ENCODE measurements around the gene PLB1.

The PLB1 gene, protein sequence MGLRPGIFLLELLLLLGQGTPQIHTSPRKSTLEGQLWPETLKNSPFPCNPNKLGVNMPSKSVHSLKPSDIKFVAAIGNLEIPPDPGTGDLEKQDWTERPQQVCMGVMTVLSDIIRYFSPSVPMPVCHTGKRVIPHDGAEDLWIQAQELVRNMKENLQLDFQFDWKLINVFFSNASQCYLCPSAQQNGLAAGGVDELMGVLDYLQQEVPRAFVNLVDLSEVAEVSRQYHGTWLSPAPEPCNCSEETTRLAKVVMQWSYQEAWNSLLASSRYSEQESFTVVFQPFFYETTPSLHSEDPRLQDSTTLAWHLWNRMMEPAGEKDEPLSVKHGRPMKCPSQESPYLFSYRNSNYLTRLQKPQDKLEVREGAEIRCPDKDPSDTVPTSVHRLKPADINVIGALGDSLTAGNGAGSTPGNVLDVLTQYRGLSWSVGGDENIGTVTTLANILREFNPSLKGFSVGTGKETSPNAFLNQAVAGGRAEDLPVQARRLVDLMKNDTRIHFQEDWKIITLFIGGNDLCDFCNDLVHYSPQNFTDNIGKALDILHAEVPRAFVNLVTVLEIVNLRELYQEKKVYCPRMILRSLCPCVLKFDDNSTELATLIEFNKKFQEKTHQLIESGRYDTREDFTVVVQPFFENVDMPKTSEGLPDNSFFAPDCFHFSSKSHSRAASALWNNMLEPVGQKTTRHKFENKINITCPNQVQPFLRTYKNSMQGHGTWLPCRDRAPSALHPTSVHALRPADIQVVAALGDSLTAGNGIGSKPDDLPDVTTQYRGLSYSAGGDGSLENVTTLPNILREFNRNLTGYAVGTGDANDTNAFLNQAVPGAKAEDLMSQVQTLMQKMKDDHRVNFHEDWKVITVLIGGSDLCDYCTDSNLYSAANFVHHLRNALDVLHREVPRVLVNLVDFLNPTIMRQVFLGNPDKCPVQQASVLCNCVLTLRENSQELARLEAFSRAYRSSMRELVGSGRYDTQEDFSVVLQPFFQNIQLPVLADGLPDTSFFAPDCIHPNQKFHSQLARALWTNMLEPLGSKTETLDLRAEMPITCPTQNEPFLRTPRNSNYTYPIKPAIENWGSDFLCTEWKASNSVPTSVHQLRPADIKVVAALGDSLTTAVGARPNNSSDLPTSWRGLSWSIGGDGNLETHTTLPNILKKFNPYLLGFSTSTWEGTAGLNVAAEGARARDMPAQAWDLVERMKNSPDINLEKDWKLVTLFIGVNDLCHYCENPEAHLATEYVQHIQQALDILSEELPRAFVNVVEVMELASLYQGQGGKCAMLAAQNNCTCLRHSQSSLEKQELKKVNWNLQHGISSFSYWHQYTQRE (N-terminal part only)

DNA sequence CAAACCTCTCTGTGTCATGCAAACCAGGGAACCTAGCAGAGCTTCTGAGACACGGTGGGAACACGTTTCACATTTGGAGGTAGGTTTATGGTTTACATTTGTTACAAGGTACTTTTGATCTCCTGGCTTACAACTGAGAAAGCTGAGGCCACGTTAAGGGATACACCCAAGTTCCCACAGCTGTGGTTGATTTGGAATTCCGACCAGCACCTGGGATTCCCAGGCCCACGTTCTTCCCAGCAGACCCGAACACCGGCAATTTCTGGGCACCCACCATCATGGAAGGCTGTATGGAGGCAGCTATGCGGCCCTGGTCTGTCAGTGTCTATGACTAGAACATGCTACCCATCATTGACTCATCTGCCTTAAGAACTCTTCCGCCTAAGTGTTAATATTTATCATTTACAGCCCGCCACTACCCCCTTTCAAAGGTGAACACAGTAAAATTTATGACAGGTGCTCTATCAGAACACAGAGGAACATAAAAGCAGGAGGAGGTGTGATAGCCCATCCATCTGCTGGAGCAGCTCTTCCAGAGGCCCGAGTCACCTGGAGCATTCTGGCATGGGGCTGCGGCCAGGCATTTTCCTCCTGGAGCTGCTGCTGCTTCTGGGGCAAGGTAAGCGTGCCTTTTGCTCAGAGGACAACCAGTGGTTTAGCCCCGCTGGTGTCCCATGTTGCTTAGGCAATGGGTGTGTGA, at the start of gene PLB1:
Gene PLB1 (plus strand): TSS at position 510 of the 700 bp plus-strand sequence. CDS start 55 bp downstream, at position 565.
- Mint-ChIP-seq H3K4me1 (no peaks in the 10 kb centered on the region), H3K36me3 (ENCODE audit: low read depth) (no peaks in the 10 kb centered on the region), H3K9me3 (no peaks in the 10 kb centered on the region), H3K4me3 (no peak within 1 kb of the TSS), H3K27ac (no peak within 1 kb of the TSS), H3K27me3 (no peaks in the 10 kb centered on the region)
- ATAC-seq (no peak), DNase-seq (no peak)

DNA sequence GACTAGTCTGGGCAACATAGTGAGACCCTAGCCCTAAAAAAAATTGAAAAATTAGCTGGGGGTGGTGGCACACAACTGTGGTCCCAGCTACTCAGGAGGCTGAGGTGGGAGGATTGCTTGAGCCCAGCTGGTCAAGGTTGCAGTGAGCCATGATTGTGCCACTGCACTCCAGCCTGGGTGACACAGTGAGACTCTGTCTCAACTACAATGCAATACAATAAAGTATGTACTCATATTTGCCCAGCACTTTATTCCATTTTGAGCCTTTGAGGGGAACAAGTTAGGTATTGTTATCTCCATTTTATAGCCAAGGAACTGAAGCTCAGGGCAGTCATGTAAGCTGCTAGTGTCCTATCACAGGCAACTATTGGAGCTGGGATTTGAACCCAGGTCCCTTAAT, 49.3 kb upstream of the PLB1 start:
- no peaks in the 10 kb centered on the region for H3K36me3 Mint-ChIP-seq (ENCODE audit: low read depth)
- DNase-seq = no peak
- no peaks in the 10 kb centered on the region for H3K27me3 Mint-ChIP-seq
- no peak overlapping the region for H3K4me3 Mint-ChIP-seq
- ATAC-seq = no peak
- H3K4me1 Mint-ChIP-seq = peaks cover 85% of the 10 kb centered on the region
- H3K27ac Mint-ChIP-seq = peak overlapping the region; percentile 70
- H3K9me3 Mint-ChIP-seq = no peaks in the 10 kb centered on the region

DNA sequence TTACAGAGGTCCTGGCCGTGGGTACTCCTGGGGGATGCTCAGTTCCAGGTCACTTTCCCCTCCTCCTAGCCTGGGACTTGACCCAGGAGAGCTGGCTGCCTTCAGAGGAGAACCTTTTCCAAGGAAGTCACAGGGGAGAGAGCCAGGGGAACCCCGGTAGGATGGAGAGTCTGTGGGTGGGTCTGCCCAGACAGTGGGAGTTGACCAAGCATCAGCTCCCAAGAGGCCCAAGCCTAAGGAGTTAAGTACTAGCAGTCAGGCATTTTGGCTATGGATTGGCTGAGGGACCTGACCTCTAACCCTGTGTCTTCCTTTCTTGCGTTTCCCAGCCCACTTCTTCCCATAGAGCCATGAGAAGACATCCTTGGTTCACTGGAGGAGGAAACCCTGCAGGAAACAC, 48.8 kb upstream of the PLB1 start:
- no peaks in the 10 kb centered on the region for H3K27me3 Mint-ChIP-seq
- no peak for ATAC-seq
- H3K27ac Mint-ChIP-seq = peak overlapping the region; percentile 35
- DNase-seq = no peak
- no peaks in the 10 kb centered on the region for H3K9me3 Mint-ChIP-seq
- H3K4me3 Mint-ChIP-seq = no peak overlapping the region
- no peaks in the 10 kb centered on the region for H3K36me3 Mint-ChIP-seq (ENCODE audit: low read depth)
- H3K4me1 Mint-ChIP-seq = peaks cover 80% of the 10 kb centered on the region

DNA sequence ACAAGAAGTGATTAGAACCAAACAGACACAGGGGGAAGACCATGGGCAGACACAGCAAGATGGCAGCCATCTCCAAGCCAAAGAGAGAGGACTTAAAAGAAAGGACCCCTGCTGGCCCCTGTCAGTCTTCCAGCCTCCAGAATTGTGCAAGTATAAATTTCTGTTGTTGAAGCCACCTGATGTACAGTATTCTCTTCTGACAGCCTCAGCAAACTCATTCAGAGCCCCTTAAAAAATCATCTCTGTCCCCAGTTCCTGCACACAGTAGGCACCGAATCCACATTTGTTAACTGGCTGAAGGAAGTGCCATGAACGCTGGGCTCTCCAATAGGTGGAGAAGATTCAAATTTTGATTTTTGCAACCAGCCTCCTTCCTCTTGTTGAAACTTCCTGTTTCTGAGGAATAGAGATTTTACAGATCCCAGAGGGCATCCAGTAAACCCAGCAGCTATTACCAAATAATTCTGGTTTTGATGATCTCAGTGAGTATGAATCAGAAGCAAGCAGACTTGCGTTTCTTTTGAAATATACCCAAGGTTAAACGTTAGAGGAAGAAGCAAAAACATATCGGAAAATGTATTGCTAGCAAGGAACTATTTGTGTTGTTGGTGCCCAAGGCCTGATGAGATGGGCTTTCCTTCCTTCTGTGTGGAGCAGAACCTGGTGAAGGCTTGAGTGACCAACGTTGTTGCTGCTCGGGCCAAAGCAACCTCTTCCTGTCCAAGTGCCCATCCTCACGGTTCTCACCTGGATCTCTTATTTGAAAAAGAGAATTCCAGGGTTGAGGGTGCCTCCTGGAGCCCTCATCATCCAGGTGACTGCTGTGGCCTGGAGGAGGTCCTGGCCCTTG, 47.7 kb upstream of the PLB1 start:
- H3K27me3 Mint-ChIP-seq = no peaks in the 10 kb centered on the region

DNA sequence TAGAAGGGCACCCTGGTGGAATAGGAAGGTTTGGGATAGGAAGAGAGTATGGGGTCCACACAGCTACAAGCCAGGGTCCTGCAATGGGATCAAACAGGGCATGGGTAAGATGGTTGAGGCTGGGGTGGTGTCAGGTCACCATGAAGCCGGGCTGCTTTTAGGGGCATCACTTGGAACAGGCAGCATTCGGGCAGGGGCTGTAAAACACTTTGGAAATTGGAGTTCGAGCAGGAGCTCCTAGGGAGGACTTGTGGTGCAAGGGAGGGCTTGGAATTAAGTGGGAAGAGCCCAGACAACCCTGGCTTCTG, 47.1 kb upstream of the PLB1 start:
- peaks cover 76% of the 10 kb centered on the region for H3K4me1 Mint-ChIP-seq
- no peaks in the 10 kb centered on the region for H3K36me3 Mint-ChIP-seq (ENCODE audit: low read depth)
- ATAC-seq (no peak), DNase-seq (no peak)
- H3K9me3 Mint-ChIP-seq = no peaks in the 10 kb centered on the region
- peak overlapping the region; percentile 17 for H3K4me3 Mint-ChIP-seq
- H3K27me3 Mint-ChIP-seq = no peaks in the 10 kb centered on the region
- peak overlapping the region; percentile 80 for H3K27ac Mint-ChIP-seq

More for the DNA sequence above, 47.7 kb upstream of the PLB1 start:
- no peaks in the 10 kb centered on the region for H3K36me3 Mint-ChIP-seq (ENCODE audit: low read depth)
- peaks cover 78% of the 10 kb centered on the region for H3K4me1 Mint-ChIP-seq
- H3K4me3 Mint-ChIP-seq = no peak overlapping the region
- ATAC-seq (no peak), DNase-seq (no peak)
- H3K9me3 Mint-ChIP-seq = no peaks in the 10 kb centered on the region
- H3K27ac Mint-ChIP-seq = peak overlapping the region; percentile 80

DNA sequence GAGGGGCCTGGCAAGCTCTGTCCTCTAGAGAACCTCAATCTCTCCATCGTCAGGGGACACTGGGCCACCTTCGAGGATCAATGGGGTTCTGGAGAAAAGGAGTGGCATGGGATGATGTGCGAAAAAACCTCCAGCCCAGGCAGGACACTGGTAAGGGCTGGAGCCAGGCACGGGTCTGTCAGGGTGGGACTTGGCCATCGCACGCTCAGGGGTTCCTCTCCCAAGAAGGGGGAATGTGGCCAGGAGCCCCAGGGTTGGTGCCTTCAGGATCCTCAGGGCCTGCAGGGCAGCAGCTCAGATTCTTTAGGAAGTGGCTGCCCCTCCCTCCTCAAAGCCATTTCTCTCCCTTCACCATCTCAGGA, 46.8 kb upstream of the PLB1 start:
- H3K4me3 Mint-ChIP-seq = peak overlapping the region; percentile 32
- H3K27me3 Mint-ChIP-seq = no peaks in the 10 kb centered on the region
- H3K9me3 Mint-ChIP-seq = no peaks in the 10 kb centered on the region
- H3K4me1 Mint-ChIP-seq = peaks cover 76% of the 10 kb centered on the region
- H3K27ac Mint-ChIP-seq = peak overlapping the region; percentile 91
- ATAC-seq = no peak
- H3K36me3 Mint-ChIP-seq (ENCODE audit: low read depth) = no peaks in the 10 kb centered on the region
- no peak for DNase-seq

DNA sequence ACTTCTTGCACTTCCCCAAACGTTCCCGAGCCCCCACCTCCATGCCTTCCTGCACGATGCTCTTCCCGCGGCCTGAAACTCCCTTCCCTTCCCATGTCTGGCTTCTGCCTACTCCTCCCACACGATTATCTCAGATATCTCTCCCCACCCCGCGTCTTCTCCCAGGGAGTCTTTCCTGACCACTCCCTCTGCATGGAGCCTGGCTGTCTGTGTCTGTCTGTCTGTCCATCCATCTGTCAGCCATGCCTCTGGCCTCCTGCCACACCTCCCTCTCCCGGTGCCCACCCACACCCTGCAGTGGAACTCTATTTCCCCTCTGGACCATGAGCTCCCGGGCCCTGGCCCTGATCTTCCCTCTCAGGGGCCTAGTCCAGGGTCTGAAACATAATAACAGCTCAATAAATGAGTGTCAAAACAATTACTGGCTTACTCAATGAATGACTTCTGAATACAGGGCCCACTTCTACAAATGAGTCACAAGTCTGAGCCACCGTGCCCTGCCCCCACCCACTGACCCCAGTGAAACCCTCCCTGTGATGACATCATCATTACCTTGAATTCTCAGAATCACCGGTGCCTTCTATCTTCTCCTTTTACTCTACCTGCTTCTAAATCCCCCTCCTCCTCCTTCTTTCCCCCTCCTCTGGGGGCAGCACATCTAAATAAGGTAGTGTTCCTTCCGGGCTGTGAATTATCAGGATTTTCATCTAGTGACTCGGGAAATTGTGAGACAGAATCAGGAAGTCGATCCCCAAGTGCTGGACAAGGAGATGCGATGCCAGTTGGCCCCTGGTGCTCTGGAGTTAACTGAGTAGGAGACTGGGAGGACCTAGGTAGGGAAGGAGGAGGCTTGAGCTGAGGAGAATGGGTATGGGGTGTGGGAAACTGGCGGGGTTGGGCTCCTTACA, 46.1 kb upstream of the PLB1 start:
- no peaks in the 10 kb centered on the region for H3K9me3 Mint-ChIP-seq
- H3K4me1 Mint-ChIP-seq = peaks cover 71% of the 10 kb centered on the region
- no peaks in the 10 kb centered on the region for H3K36me3 Mint-ChIP-seq (ENCODE audit: low read depth)
- ATAC-seq (peak; percentile 73), DNase-seq (peak; percentile 84)
- peak overlapping the region; percentile 32 for H3K4me3 Mint-ChIP-seq
- peak overlapping the region; percentile 91 for H3K27ac Mint-ChIP-seq
- no peaks in the 10 kb centered on the region for H3K27me3 Mint-ChIP-seq

DNA sequence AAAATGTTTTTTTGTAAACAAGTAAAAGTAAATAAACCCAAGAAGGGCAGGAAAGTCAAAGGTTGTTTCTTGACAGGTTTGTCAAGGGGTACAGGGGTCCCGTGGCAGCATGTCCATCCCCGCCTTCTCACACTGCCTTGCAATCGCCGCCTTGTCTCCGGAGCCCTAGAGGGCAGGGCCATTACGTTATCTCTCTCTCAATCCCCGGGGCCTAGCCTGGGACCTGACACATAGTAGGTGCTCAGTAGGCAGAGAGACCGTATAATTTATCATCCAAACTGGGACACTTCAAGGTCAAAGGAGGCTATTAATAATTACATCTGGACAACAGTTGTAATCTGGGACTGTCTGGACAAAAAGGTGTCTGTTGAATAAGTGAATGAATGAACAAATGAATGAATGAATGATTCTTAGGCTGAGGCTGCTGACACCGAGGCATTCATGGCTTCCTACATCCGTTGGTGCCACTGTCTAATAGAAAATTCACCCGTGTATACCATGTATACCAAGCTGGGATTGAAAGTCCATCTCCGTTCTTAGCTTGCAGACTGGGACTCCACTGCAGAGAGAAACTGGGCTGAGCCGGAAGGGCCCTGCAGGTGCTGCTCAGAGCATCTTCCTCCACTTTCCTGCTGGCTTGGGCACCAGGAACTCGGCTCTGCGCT, 44.8 kb upstream of the PLB1 start:
- ATAC-seq = no peak
- Mint-ChIP-seq H3K36me3 (ENCODE audit: low read depth) (no peaks in the 10 kb centered on the region), H3K4me1 (peaks cover 58% of the 10 kb centered on the region)

DNA sequence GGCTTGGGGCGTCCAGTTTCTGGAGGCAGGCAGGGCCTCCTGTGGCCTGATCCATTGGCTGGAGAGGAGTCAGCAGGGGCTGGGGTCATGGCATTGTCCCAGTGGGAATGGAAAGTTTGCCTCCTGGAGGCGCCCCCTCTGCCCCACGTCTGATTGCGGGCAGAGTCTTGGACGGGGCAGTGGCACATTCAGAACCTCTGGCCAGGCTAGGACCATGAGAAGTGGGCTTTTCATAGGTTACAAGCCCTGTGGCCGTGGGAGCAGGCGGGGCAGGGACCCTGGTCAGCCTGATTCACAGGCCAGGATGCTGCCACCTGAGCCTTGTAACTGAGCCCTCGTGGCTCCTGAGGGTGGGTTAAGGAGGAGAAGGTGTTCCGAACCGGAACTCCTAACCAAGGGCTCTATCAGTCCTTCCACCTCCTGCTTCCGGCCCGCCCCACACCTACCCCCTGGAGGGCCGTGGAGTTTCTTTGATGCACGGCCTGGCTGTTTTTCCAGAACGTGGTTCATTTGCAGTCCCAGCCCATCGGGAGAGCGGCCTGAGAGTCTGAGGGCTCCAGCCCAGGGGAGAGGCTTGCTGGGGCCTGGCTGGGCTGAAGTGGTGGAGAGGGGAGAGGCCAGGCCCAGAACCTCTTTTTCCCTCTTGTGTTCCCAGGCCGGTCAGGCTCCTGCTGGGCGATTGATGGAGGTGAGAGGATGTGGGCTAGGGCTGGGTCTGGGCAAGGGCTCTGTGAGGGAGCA, 43.9 kb upstream of the PLB1 start:
- peaks cover 49% of the 10 kb centered on the region for H3K4me1 Mint-ChIP-seq
- H3K4me3 Mint-ChIP-seq = no peak overlapping the region
- peak; percentile 0 for ATAC-seq
- no peaks in the 10 kb centered on the region for H3K36me3 Mint-ChIP-seq (ENCODE audit: low read depth)
- no peak overlapping the region for H3K27ac Mint-ChIP-seq
- no peak for DNase-seq
- H3K9me3 Mint-ChIP-seq = no peaks in the 10 kb centered on the region
- no peaks in the 10 kb centered on the region for H3K27me3 Mint-ChIP-seq

More for the DNA sequence above, 44.8 kb upstream of the PLB1 start:
- Mint-ChIP-seq H3K4me3 (no peak overlapping the region), H3K27ac (no peak overlapping the region), H3K9me3 (no peaks in the 10 kb centered on the region), H3K27me3 (no peaks in the 10 kb centered on the region)
- no peak for DNase-seq

DNA sequence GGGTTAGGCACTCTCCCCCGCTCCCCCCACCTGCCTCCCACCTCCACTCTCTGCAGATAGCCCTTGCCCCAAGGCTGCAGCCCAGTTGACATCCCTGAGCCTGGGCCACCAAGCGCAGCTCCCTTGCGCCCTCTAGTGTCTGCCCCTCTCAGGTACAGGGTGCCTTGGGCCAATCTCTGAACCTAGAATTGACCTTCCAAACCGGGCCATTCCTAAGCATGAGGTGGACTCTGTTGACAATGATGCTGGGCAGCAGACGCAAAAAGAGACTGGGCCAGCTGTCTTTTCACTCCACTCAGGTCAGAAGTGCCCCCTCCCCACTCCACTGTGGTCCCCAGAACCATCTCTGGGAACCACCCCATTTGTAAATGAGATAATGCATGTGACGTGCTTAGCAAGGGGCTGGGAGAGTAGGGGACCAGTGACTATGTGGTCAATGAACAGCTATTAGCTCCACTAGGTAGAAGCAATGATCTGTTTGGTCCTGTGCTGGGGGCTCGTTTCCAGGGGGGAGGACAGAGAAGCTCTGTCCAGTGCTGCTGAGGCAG, 43.3 kb upstream of the PLB1 start:
- ATAC-seq (peak; percentile 67), DNase-seq (peak; percentile 90)
- Mint-ChIP-seq H3K4me1 (peaks cover 42% of the 10 kb centered on the region), H3K27ac (no peak overlapping the region), H3K9me3 (no peaks in the 10 kb centered on the region), H3K27me3 (no peaks in the 10 kb centered on the region), H3K36me3 (ENCODE audit: low read depth) (no peaks in the 10 kb centered on the region), H3K4me3 (no peak overlapping the region)

DNA sequence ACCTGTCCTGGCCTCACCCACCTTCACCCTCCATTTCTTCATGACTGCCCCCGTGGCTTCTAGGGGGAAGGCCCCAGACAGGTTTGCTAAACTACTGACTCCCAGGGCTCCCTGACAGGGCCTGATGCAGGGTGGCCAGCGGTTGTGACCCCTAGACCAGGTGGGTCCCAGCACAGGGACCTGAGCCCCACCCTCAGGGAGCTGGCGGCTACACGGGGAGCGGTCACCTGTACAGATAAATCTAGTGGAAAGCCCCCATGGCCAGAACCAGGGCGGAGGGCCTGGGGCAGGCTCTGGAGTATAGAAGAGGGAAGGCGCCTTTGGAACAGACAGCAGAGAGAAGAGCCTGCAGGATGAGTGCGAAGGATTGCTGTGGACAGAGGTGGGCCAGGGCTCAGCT, 42.5 kb upstream of the PLB1 start:
- H3K27me3 Mint-ChIP-seq = no peaks in the 10 kb centered on the region
- no peaks in the 10 kb centered on the region for H3K9me3 Mint-ChIP-seq
- peak overlapping the region; percentile 3 for H3K27ac Mint-ChIP-seq
- no peaks in the 10 kb centered on the region for H3K36me3 Mint-ChIP-seq (ENCODE audit: low read depth)
- H3K4me3 Mint-ChIP-seq = no peak overlapping the region
- DNase-seq = no peak
- H3K4me1 Mint-ChIP-seq = peaks cover 34% of the 10 kb centered on the region
- no peak for ATAC-seq

Measured in activated naive CD8-positive, alpha-beta T cell treated with anti-CD3 and anti-CD28 coated beads, Interleukin-2, amount 50 U/mL, for 24 hours (primary cell).